Neural progenitor cell (in vitro differentiated cells): ENCODE measurements around the gene FASN. TPM values are rescaled to one million over a fixed set of nuclear protein-coding genes. Genes with fewer than 3 reads are reported as not detected.
"Not testable (repeated sequence)": the region's sequence is repeated elsewhere in the genome, so short reads cannot be mapped to it uniquely, and the experiment has no call there.

Source experiments
- DNase-seq: peaks from one replicate; pipeline ENCODE4 v3.0.0-alpha.2; 2016; ENCODE audit warnings: low spot score
- H2AFZ ChIP-seq: fragments of 200-600 bp; sonication (generic); replicated peaks from 2 replicates; pipeline ENCODE4 v1.6.1; 2016; ENCODE audit warnings: antibody characterized with exemption
- H3F3A ChIP-seq: fragments of 200-600 bp; sonication (generic); 2 replicates; pipeline ENCODE4 v1.6.1; 2016; ENCODE audit warnings: antibody characterized with exemption, low read depth
- H3K27ac ChIP-seq: fragments of 200-600 bp; sonication (generic); 2 replicates; pipeline ENCODE4 v1.5.1; 2016; ENCODE audit warnings: mild to moderate bottlenecking
- H3K27me3 ChIP-seq: fragments of 200-600 bp; sonication (generic); 2 replicates; pipeline ENCODE4 v1.6.1; 2016; ENCODE audit warnings: mild to moderate bottlenecking, moderate library complexity
- H3K36me3 ChIP-seq: fragments of 200-600 bp; sonication (generic); 2 replicates; pipeline ENCODE4 v1.5.1; 2016
- H3K4me1 ChIP-seq: fragments of 200-600 bp; sonication (generic); 2 replicates; pipeline ENCODE4 v1.6.1; 2016; ENCODE audit warnings: mixed run types
- H3K4me2 ChIP-seq: fragments of 200-600 bp; sonication (generic); 2 replicates; pipeline ENCODE4 v1.6.1; 2016
- H3K4me3 ChIP-seq: fragments of 200-600 bp; sonication (generic); 2 replicates; pipeline ENCODE4 v1.5.1; 2016
- H3K79me2 ChIP-seq: fragments of 200-600 bp; sonication (generic); 2 replicates; pipeline ENCODE4 v1.6.1; 2016; ENCODE audit warnings: low read depth
- H3K9ac ChIP-seq: fragments of 200-600 bp; sonication (generic); 2 replicates; pipeline ENCODE4 v1.6.1; 2016
- H3K9me3 ChIP-seq: fragments of 200-600 bp; sonication (generic); 2 replicates; pipeline ENCODE4 v1.5.1; 2016; ENCODE audit warnings: low read depth
- H4K20me1 ChIP-seq: fragments of 200-600 bp; sonication (generic); 2 replicates; pipeline ENCODE4 v1.6.1; 2016; ENCODE audit warnings: low read depth
- H3K27ac Mint-ChIP-seq: 3 replicates; pipeline ENCODE4 v1.8.0; 2021; ENCODE audit warnings: mixed read lengths
- H3K27me3 Mint-ChIP-seq: 2 replicates; pipeline ENCODE4 v1.8.0; 2022; ENCODE audit warnings: low read depth, mild to moderate bottlenecking, inconsistent platforms, moderate library complexity, mixed read lengths; ENCODE audit not compliant: insufficient read depth
- H3K36me3 Mint-ChIP-seq: 3 replicates; pipeline ENCODE4 v1.8.0; 2021; ENCODE audit warnings: mixed read lengths
- H3K4me1 Mint-ChIP-seq: 3 replicates; pipeline ENCODE4 v1.8.0; 2021; ENCODE audit warnings: mixed read lengths
- H3K4me3 Mint-ChIP-seq: 3 replicates; pipeline ENCODE4 v1.8.0; 2021; ENCODE audit warnings: mild to moderate bottlenecking, moderate library complexity, mixed read lengths
- H3K9me3 Mint-ChIP-seq: 3 replicates; pipeline ENCODE4 v1.8.0; 2020; ENCODE audit warnings: mixed read lengths
- CTCF ChIP-seq: fragments of 200-600 bp; sonication (generic); IDR thresholded peaks from 2 replicates; pipeline ENCODE4 v1.5.1; 2017; ENCODE audit warnings: antibody characterized with exemption, mild to moderate bottlenecking
- EZH2 ChIP-seq: fragments of 200-600 bp; sonication (generic); IDR thresholded peaks from 2 replicates; pipeline ENCODE4 v1.6.1; 2017; ENCODE audit warnings: antibody characterized with exemption, mild to moderate bottlenecking, moderate library complexity
- EZH2phosphoT487 ChIP-seq: fragments of 200-600 bp; sonication (generic); IDR thresholded peaks from 2 replicates; pipeline ENCODE4 v1.6.1; 2017; ENCODE audit warnings: antibody characterized with exemption
- total RNA-seq: library from RNA; depleted of rRNA; stranded (reverse); fragments of >200 nt; gene quantifications from 2 replicates; pipeline ENCODE4 v1.2.3, GENCODE V29; 2015; ENCODE audit warnings: low replicate concordance

The FASN gene
- total RNA-seq, 1 donor from 2014 or later = 77.9 TPM

GRCh38 chr17:82143333-82143732 lies 45.3 kb upstream of the FASN start:
- Histone ChIP-seq H3F3A (no peaks in the 10 kb centered on the region), H3K4me1 (no peaks in the 10 kb centered on the region), H3K27ac (no peak overlapping the region), H4K20me1 (no peaks in the 10 kb centered on the region), H3K9me3 (no peaks in the 10 kb centered on the region), H3K4me3 (no peak overlapping the region), H2AFZ (no peak overlapping the region), H3K27me3 (no peaks in the 10 kb centered on the region), H3K79me2 (no peaks in the 10 kb centered on the region), H3K36me3 (no peaks in the 10 kb centered on the region), H3K4me2 (no peak overlapping the region), H3K9ac (peak overlapping the region; percentile 13)
- no peak overlapping the region for H3K27ac Mint-ChIP-seq
- H3K4me1 Mint-ChIP-seq = no peaks in the 10 kb centered on the region
- TF ChIP-seq EZH2phosphoT487 = no peak
- TF ChIP-seq CTCF = no peak
- no peak for TF ChIP-seq EZH2
- H3K9me3 Mint-ChIP-seq = no peaks in the 10 kb centered on the region
- peaks cover 15% of the 10 kb centered on the region for H3K36me3 Mint-ChIP-seq
- no peak overlapping the region for H3K4me3 Mint-ChIP-seq
- no peak for DNase-seq
- H3K27me3 Mint-ChIP-seq = no peaks in the 10 kb centered on the region

- H3K79me2 ChIP-seq, H3K4me3 Mint-ChIP-seq, H3K36me3 Mint-ChIP-seq, H3K4me1 ChIP-seq, H2AFZ ChIP-seq, H3K36me3 ChIP-seq, H3K9me3 ChIP-seq, H3K4me2 ChIP-seq, H3K9me3 Mint-ChIP-seq, DNase-seq, H3K27me3 Mint-ChIP-seq, H3K27me3 ChIP-seq, H3K9ac ChIP-seq, H3K27ac ChIP-seq, H3K4me3 ChIP-seq, H4K20me1 ChIP-seq, H3F3A ChIP-seq, H3K4me1 Mint-ChIP-seq, H3K27ac Mint-ChIP-seq: not testable (repeated sequence)
These were observed 41.9 kb upstream of the FASN start for GRCh38 chr17:82139961-82140360.

- H3K9me3 ChIP-seq = no peaks in the 10 kb centered on the region
- Mint-ChIP-seq H3K27ac (no peak overlapping the region), H3K4me1 (peaks cover 3% of the 10 kb centered on the region), H3K4me3 (no peak overlapping the region), H3K36me3 (peaks cover 9% of the 10 kb centered on the region), H3K27me3 (no peaks in the 10 kb centered on the region), H3K9me3 (no peaks in the 10 kb centered on the region)
- H3K4me1 ChIP-seq = no peaks in the 10 kb centered on the region
- H3K9ac ChIP-seq = no peak overlapping the region
- peaks cover 2% of the 10 kb centered on the region for H3F3A ChIP-seq
- TF ChIP-seq CTCF (no peak), EZH2 (no peak), EZH2phosphoT487 (no peak)
- H3K27me3 ChIP-seq = no peaks in the 10 kb centered on the region
- no peak overlapping the region for H2AFZ ChIP-seq
- H4K20me1 ChIP-seq = no peaks in the 10 kb centered on the region
- no peak overlapping the region for H3K4me3 ChIP-seq
- no peak overlapping the region for H3K4me2 ChIP-seq
- H3K79me2 ChIP-seq = no peaks in the 10 kb centered on the region
- no peak overlapping the region for H3K27ac ChIP-seq
- DNase-seq = no peak
- H3K36me3 ChIP-seq = no peaks in the 10 kb centered on the region
These were observed 40.5 kb upstream of the FASN start for GRCh38 chr17:82138511-82138992.

- Histone ChIP-seq H3K27ac (no peak overlapping the region), H3K9ac (no peak overlapping the region), H3K79me2 (no peaks in the 10 kb centered on the region), H3K36me3 (no peaks in the 10 kb centered on the region), H4K20me1 (no peaks in the 10 kb centered on the region), H3F3A (peaks cover 2% of the 10 kb centered on the region), H3K27me3 (no peaks in the 10 kb centered on the region), H3K4me3 (no peak overlapping the region), H3K4me1 (no peaks in the 10 kb centered on the region), H2AFZ (no peak overlapping the region), H3K4me2 (no peak overlapping the region), H3K9me3 (no peaks in the 10 kb centered on the region)
- Mint-ChIP-seq H3K4me3 (no peak overlapping the region), H3K9me3 (no peaks in the 10 kb centered on the region), H3K27me3 (no peaks in the 10 kb centered on the region), H3K27ac (no peak overlapping the region), H3K36me3 (peaks cover 5% of the 10 kb centered on the region), H3K4me1 (peaks cover 3% of the 10 kb centered on the region)
- TF ChIP-seq CTCF = no peak
- no peak for TF ChIP-seq EZH2phosphoT487
- TF ChIP-seq EZH2 = no peak
- no peak for DNase-seq
These were observed 36.1 kb upstream of the FASN start for GRCh38 chr17:82134101-82134500.

- H3K36me3 Mint-ChIP-seq, DNase-seq, H3K9me3 ChIP-seq, H3K9ac ChIP-seq, H3K27ac Mint-ChIP-seq, H2AFZ ChIP-seq, H3K4me2 ChIP-seq, H3F3A ChIP-seq, H3K27me3 ChIP-seq, H3K9me3 Mint-ChIP-seq, H3K4me1 ChIP-seq, H3K4me1 Mint-ChIP-seq, H3K27me3 Mint-ChIP-seq, H4K20me1 ChIP-seq, H3K4me3 Mint-ChIP-seq, H3K27ac ChIP-seq, H3K79me2 ChIP-seq, H3K36me3 ChIP-seq, H3K4me3 ChIP-seq: not testable (repeated sequence)
These were observed 35.3 kb upstream of the FASN start for GRCh38 chr17:82133166-82133953.
